Body of pancreas (tissue), 4 donors: ENCODE measurements around the gene ABCC9.

Experiments used
- POLR2A ChIP-seq, 3 donors: fragments of 450-650 bp; IDR thresholded peaks; one replicate each; pipeline ENCODE4 v1.6.1; 2016; ENCODE audit warnings: antibody characterized with exemption in 3 of 3, mild to moderate bottlenecking in 2 of 3
- TF ChIP-seq, protein P1 (sequence below), 7 experiments: fragments of 450-650 bp in 4 of 7; fragments of 200-600 bp in 3 of 7; sonication (generic) in 3 of 7; IDR thresholded peaks; one replicate each; pipeline ENCODE4 v1.5.1; 2016 to 2019; ENCODE audit warnings: antibody characterized with exemption in 7 of 7

DNA sequence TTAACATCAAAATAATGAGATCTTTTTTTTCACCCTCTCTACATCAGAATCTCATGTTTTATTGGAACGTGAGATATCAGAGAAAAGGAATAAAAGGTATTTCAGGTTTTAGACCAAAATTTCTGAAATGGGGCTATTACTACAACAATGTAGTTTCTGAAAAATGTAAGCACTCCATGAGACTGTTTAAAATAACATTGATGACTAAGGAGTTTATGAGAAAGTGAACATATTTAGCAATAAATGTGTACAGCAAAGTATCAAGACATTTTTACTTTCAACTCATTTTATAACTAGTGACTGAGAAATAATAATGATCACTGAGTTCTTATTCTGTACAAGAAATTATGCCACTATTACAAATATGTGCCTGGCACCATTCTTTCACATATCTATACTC, 39.3 kb upstream of the ABCC9 start:
- TF ChIP-seq, protein P1, sequence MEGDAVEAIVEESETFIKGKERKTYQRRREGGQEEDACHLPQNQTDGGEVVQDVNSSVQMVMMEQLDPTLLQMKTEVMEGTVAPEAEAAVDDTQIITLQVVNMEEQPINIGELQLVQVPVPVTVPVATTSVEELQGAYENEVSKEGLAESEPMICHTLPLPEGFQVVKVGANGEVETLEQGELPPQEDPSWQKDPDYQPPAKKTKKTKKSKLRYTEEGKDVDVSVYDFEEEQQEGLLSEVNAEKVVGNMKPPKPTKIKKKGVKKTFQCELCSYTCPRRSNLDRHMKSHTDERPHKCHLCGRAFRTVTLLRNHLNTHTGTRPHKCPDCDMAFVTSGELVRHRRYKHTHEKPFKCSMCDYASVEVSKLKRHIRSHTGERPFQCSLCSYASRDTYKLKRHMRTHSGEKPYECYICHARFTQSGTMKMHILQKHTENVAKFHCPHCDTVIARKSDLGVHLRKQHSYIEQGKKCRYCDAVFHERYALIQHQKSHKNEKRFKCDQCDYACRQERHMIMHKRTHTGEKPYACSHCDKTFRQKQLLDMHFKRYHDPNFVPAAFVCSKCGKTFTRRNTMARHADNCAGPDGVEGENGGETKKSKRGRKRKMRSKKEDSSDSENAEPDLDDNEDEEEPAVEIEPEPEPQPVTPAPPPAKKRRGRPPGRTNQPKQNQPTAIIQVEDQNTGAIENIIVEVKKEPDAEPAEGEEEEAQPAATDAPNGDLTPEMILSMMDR (IDR thresholded peaks at IDR 0.05): no peak
- no peak for TF ChIP-seq POLR2A (IDR thresholded peaks at IDR 0.05)
